Measurements from ENCODE around the gene THADA.
A peak's percentile ranks its signal among the peaks of the same experiment; 100 is the strongest.

The THADA gene

DNA sequence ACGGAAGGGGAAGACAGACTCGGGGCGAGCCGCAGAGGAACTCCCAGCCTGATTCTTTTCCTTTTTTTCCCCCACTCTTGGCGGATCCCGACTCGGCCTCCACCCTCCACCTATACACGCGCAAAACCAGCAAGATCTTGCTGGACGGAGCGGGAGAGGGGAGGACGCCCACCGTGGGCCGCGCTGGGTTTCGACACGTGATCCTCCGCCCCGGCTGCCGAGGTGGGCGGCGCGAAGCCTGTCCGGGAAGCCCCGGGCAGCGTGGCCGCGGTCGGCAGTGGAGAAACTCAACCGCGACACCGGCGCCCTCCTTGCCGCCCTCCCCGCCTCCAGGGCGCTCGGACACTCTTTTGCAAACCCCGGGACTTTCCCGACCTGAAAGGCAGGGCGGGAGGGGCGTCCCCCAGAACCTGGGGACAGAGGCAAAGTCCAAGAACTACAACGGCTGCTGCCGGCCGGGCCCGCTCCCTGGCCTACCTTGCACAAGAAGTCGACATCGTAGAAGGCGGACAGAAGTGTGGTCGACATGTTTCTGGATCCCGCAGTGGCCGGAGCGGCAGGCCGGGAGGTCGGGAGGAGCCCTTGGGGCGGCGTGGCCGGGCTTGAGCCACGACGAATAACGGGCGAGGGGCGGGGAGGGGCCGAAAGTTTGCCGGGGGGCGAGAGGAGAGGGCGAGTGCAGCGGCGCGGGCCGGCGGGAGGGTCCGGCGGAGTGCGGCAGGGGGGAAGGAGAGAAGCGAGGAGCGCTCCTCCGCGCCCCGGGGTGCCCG is 369.9 kb downstream of the THADA start:
- ATAC-seq (ENCODE audit: low read depth) (no peak), DNase-seq (ENCODE audit: low spot score) (no peak)
- Histone ChIP-seq H3K4me3 (ENCODE audit: severe bottlenecking) (peak overlapping the region; percentile 85), H3K4me1 (ENCODE audit: insufficient read depth, poor library complexity, severe bottlenecking) (peaks cover 27% of the 10 kb centered on the region), H3K36me3 (ENCODE audit: low read depth) (peaks cover 42% of the 10 kb centered on the region), H3K27ac (ENCODE audit: poor library complexity, severe bottlenecking) (peak overlapping the region; percentile 97), H3K27me3 (ENCODE audit: insufficient read depth, poor library complexity, severe bottlenecking) (no peaks in the 10 kb centered on the region), H3K9me3 (ENCODE audit: severe bottlenecking) (no peaks in the 10 kb centered on the region)
- TF ChIP-seq, protein P1, sequence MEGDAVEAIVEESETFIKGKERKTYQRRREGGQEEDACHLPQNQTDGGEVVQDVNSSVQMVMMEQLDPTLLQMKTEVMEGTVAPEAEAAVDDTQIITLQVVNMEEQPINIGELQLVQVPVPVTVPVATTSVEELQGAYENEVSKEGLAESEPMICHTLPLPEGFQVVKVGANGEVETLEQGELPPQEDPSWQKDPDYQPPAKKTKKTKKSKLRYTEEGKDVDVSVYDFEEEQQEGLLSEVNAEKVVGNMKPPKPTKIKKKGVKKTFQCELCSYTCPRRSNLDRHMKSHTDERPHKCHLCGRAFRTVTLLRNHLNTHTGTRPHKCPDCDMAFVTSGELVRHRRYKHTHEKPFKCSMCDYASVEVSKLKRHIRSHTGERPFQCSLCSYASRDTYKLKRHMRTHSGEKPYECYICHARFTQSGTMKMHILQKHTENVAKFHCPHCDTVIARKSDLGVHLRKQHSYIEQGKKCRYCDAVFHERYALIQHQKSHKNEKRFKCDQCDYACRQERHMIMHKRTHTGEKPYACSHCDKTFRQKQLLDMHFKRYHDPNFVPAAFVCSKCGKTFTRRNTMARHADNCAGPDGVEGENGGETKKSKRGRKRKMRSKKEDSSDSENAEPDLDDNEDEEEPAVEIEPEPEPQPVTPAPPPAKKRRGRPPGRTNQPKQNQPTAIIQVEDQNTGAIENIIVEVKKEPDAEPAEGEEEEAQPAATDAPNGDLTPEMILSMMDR (IDR thresholded peaks at IDR 0.05; ENCODE audit: poor library complexity, severe bottlenecking) = no peak

DNA sequence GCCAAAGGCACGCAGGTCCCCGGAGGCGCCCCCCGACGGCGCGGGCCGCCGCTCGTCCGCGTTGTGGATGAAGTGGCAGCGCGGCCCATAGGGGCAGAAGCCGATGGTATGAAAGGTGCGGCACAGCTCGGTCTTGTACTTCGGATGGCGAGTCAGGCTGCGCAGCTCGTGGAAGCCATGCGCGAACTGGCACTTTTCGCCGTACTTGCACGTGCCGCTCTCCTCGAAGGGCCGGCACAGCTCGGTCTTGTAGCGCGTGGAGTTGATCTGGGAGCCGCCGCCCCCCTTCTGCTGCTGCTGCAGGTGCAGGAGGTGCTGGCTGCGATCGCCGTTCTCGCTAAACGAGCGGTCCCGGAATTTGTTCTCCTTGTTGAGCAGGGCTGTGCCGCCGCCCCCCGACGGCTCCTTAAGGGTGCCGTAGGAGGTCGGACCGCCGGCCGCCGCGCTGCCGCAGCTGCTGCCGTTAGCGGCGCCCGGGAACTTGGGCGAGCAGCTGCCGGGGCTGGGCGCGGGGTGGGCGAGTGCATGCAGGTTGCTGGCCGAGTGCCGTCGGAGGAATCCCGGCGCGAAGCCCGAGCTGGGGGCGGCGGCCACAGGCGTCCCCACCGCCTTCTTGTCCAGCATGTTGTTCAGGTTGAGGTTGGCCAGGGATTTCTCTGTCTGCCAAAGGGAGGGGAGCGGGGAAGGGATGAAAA is 370.6 kb downstream of the THADA start:
- TF ChIP-seq, protein P1 (IDR thresholded peaks at IDR 0.05; ENCODE audit: poor library complexity, severe bottlenecking) = no peak
- DNase-seq (ENCODE audit: low spot score) (peak; percentile 66), ATAC-seq (ENCODE audit: low read depth) (no peak)
- H3K27ac ChIP-seq (ENCODE audit: poor library complexity, severe bottlenecking) = peak overlapping the region; percentile 97
- H3K9me3 ChIP-seq (ENCODE audit: severe bottlenecking) = no peaks in the 10 kb centered on the region
- no peaks in the 10 kb centered on the region for H3K27me3 ChIP-seq (ENCODE audit: insufficient read depth, poor library complexity, severe bottlenecking)
- peaks cover 30% of the 10 kb centered on the region for H3K4me1 ChIP-seq (ENCODE audit: insufficient read depth, poor library complexity, severe bottlenecking)
- H3K36me3 ChIP-seq (ENCODE audit: low read depth) = peaks cover 42% of the 10 kb centered on the region
- H3K4me3 ChIP-seq (ENCODE audit: severe bottlenecking) = peak overlapping the region; percentile 85

DNA sequence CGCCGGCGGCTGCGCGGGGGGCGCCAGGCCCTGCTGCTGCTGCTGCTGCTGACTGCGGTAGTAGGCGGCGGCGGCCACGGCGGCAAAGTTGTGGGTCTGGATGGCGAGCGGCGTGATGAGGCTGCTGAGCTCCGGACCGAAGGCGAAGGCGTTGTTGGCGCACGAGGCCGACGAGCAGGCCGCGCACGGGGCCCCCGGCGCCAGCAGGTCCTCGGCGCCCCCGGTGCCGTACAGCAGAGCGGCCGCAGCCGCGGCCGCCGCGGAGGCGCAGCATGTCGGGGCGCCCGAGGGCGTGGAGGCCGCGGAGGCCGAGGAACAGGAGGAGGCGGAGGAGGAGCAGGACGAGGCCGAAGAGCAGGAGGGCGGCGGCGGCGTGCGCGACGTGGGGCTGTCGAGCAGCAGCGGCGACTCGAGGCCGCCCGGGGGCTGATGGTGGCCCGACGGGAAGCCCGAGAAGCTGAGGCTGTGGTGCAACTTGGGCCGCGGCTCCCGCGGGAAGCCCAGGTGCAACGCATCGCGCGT is 371.2 kb downstream of the THADA start:
- Histone ChIP-seq H3K27ac (ENCODE audit: poor library complexity, severe bottlenecking) (peak overlapping the region; percentile 97), H3K36me3 (ENCODE audit: low read depth) (peaks cover 42% of the 10 kb centered on the region), H3K27me3 (ENCODE audit: insufficient read depth, poor library complexity, severe bottlenecking) (no peaks in the 10 kb centered on the region), H3K4me1 (ENCODE audit: insufficient read depth, poor library complexity, severe bottlenecking) (peaks cover 30% of the 10 kb centered on the region), H3K4me3 (ENCODE audit: severe bottlenecking) (peak overlapping the region; percentile 85), H3K9me3 (ENCODE audit: severe bottlenecking) (no peaks in the 10 kb centered on the region)
- DNase-seq (ENCODE audit: low spot score) = no peak
- no peak for ATAC-seq (ENCODE audit: low read depth)
- TF ChIP-seq, protein P1 (IDR thresholded peaks at IDR 0.05; ENCODE audit: poor library complexity, severe bottlenecking) = no peak

DNA sequence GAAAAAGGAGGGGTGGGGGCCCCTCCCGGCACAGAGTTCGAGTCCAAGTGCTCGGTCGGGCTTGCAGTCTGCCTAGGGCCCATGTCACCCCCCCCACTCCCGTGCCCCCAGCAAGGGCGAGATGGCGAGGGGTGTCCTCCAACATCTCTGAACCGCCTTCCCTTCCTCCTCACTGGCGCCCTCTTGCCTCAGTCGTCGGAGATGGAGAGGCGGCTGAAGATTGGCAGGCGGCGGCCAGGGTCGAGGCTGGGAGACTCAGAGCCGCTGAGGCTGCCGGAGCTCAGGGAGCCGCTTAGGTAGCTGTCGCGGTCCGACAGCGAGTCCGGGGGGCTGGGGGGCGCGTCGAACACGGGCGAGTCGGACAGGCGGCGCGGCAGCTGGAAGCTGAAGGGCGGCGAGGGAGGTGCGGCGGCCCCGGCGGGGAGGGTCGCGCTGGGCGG is 371.7 kb downstream of the THADA start:
- no peak for DNase-seq (ENCODE audit: low spot score)
- Histone ChIP-seq H3K27ac (ENCODE audit: poor library complexity, severe bottlenecking) (peak overlapping the region; percentile 97), H3K4me1 (ENCODE audit: insufficient read depth, poor library complexity, severe bottlenecking) (peaks cover 30% of the 10 kb centered on the region), H3K9me3 (ENCODE audit: severe bottlenecking) (no peaks in the 10 kb centered on the region), H3K36me3 (ENCODE audit: low read depth) (peaks cover 42% of the 10 kb centered on the region), H3K27me3 (ENCODE audit: insufficient read depth, poor library complexity, severe bottlenecking) (no peaks in the 10 kb centered on the region), H3K4me3 (ENCODE audit: severe bottlenecking) (peak overlapping the region; percentile 85)
- ATAC-seq (ENCODE audit: low read depth) = no peak
- TF ChIP-seq, protein P1 (IDR thresholded peaks at IDR 0.05; ENCODE audit: poor library complexity, severe bottlenecking) = no peak

Data from RWPE2 (cell line).